Body of pancreas (tissue), 4 donors: ENCODE measurements around the gene KIRREL3. TPM values are rescaled to one million over a fixed set of nuclear protein-coding genes. Genes with fewer than 3 reads are reported as not detected.

Source experiments
- ATAC-seq: fragments of 150-250 bp; one replicate; pipeline ENCODE4 v1.9.1; 2016
- DNase-seq, 4 donors: peaks; one replicate each; pipeline ENCODE4 v3.0.0-alpha.2; 2019
- H3K27ac ChIP-seq, 4 donors: fragments of 200-600 bp; sonication (generic); 1 replicate in 3 of 4; 2 replicates in 1 of 4; pipeline versions ENCODE4 v1.5.1 to v1.6.1; 2016 to 2019; ENCODE audit warnings: mild to moderate bottlenecking in 1 of 4, mixed read lengths in 1 of 4, moderate library complexity in 1 of 4
- H3K27me3 ChIP-seq, 2 donors: fragments of 200-600 bp; sonication (generic); one replicate each; pipeline ENCODE4 v1.6.0; 2016; ENCODE audit warnings: mild to moderate bottlenecking in 1 of 2
- H3K36me3 ChIP-seq, 2 donors: fragments of 200-600 bp; sonication (generic); replicated peaks in 1 of 2; 2 replicates each; pipeline ENCODE4 v1.5.1; 2016; ENCODE audit warnings: low read depth in 2 of 2; ENCODE audit not compliant: insufficient read depth in 1 of 2
- H3K4me1 ChIP-seq: fragments of 200-600 bp; sonication (generic); one replicate; pipeline ENCODE4 v1.6.0; 2016
- H3K4me3 ChIP-seq, 2 donors: fragments of 200-600 bp; sonication (generic); 1 replicate in 1 of 2; 2 replicates in 1 of 2; pipeline ENCODE4 v1.5.1; 2016 to 2019
- H3K9me3 ChIP-seq, 3 donors: fragments of 200-600 bp; sonication (generic); 1 replicate in 2 of 3; 2 replicates in 1 of 3; pipeline ENCODE4 v1.5.1; 2016
- CTCF ChIP-seq, 7 experiments: fragments of 450-650 bp in 4 of 7; fragments of 200-600 bp in 3 of 7; sonication (generic) in 3 of 7; IDR thresholded peaks; one replicate each; pipeline ENCODE4 v1.5.1; 2016 to 2019; ENCODE audit warnings: antibody characterized with exemption in 7 of 7
- POLR2A ChIP-seq, 3 donors: fragments of 450-650 bp; IDR thresholded peaks; one replicate each; pipeline ENCODE4 v1.6.1; 2016; ENCODE audit warnings: antibody characterized with exemption in 3 of 3, mild to moderate bottlenecking in 2 of 3
- WGBS, 2 donors: methylation state at CpG; one replicate each; pipeline ENCODE4 v1.1.5; 2017; 5-methylcytosine and 5-hydroxymethylcytosine counted together
- intact Hi-C: fragments of 100-400 bp; cut with DNase I; formaldehyde crosslinking; loops from one replicate; pipeline ENCODE4 v1.15.1; 2023
- total RNA-seq, 2 donors: library from RNA; depleted of rRNA; stranded (reverse); fragments of >200 nt; gene quantifications; one replicate each; pipeline ENCODE4 v1.1.0, GENCODE V29; 2016

KIRREL3 gene
- total RNA-seq, 2 donors from 2014 or later, result 0.26 TPM; not detected in 1

- H3K27ac ChIP-seq, result no peak overlapping the region
- no peaks in the 10 kb centered on the region for H3K27me3 ChIP-seq
- ATAC-seq (no peak), DNase-seq (no peak)
- no peak overlapping the region for H3K4me3 ChIP-seq
- intact Hi-C loops, result no loop called here
- no peaks in the 10 kb centered on the region for H3K9me3 ChIP-seq
- H3K36me3 ChIP-seq, result no peaks in the 10 kb centered on the region
- 88 to 89% methylated on average over 4 of the region's 4 CpGs for WGBS, 2 donors
- H3K4me1 ChIP-seq, result no peaks in the 10 kb centered on the region
- TF ChIP-seq CTCF (IDR thresholded peaks at IDR 0.05) (no peak), POLR2A (IDR thresholded peaks at IDR 0.05) (no peak)
These were observed 235.4 kb downstream of the KIRREL3 start for GRCh38 chr11:126765196-126765595.

- Histone ChIP-seq H3K4me1 (no peaks in the 10 kb centered on the region), H3K27me3 (no peaks in the 10 kb centered on the region), H3K36me3 (no peaks in the 10 kb centered on the region), H3K9me3 (no peaks in the 10 kb centered on the region), H3K27ac (no peak overlapping the region), H3K4me3 (no peak overlapping the region)
- DNase-seq (no peak), ATAC-seq (no peak)
- peak in 1 of 7 experiments; percentile 6 for TF ChIP-seq CTCF (IDR thresholded peaks at IDR 0.05)
- TF ChIP-seq POLR2A (IDR thresholded peaks at IDR 0.05), result no peak
- intact Hi-C loops, result no loop called here
- whole genome bisulfite sequencing, 2 donors, result 74 to 75% methylated on average over 10 of the region's 10 CpGs
These were observed 236.3 kb downstream of the KIRREL3 start for GRCh38 chr11:126764231-126764630.

GRCh38 chr11:126756855-126757254 is 243.7 kb downstream of the KIRREL3 start:
- Histone ChIP-seq H3K4me1 (peaks cover 13% of the 10 kb centered on the region), H3K9me3 (no peaks in the 10 kb centered on the region), H3K27me3 (no peaks in the 10 kb centered on the region), H3K27ac (no peak overlapping the region), H3K4me3 (no peak overlapping the region), H3K36me3 (no peaks in the 10 kb centered on the region)
- intact Hi-C loops, result no loop called here
- ATAC-seq (no peak), DNase-seq (no peak)
- 91 to 94% methylated on average over 2 of the region's 2 CpGs for WGBS, 2 donors
- TF ChIP-seq POLR2A (IDR thresholded peaks at IDR 0.05) (no peak), CTCF (IDR thresholded peaks at IDR 0.05) (no peak)

GRCh38 chr11:126756421-126756820 is 244.1 kb downstream of the KIRREL3 start:
- Histone ChIP-seq H3K27ac (no peak overlapping the region), H3K4me3 (no peak overlapping the region), H3K27me3 (no peaks in the 10 kb centered on the region), H3K4me1 (peaks cover 13% of the 10 kb centered on the region), H3K36me3 (no peaks in the 10 kb centered on the region), H3K9me3 (no peaks in the 10 kb centered on the region)
- intact Hi-C loops, result no loop called here
- 76 to 96% methylated on average over 2 of the region's 2 CpGs for WGBS, 2 donors
- DNase-seq, result no peak
- TF ChIP-seq CTCF (IDR thresholded peaks at IDR 0.05) (no peak), POLR2A (IDR thresholded peaks at IDR 0.05) (no peak)
- no peak for ATAC-seq

GRCh38 chr11:126755526-126755925 is 245.0 kb downstream of the KIRREL3 start:
- H3K4me3 ChIP-seq, result no peak overlapping the region
- no peak for TF ChIP-seq CTCF (IDR thresholded peaks at IDR 0.05)
- no peak overlapping the region for H3K27ac ChIP-seq
- H3K36me3 ChIP-seq, result no peaks in the 10 kb centered on the region
- DNase-seq (no peak), ATAC-seq (no peak)
- peaks cover 13% of the 10 kb centered on the region for H3K4me1 ChIP-seq
- H3K9me3 ChIP-seq, result no peaks in the 10 kb centered on the region
- WGBS, 2 donors, result 76 to 87% methylated on average over 4 of the region's 4 CpGs
- no peaks in the 10 kb centered on the region for H3K27me3 ChIP-seq
- intact Hi-C loops, result no loop called here
